ENCODE data around the gene MME. TPM values are rescaled to one million over a fixed set of nuclear protein-coding genes. Genes with fewer than 3 reads are reported as not detected.

The MME gene
- total and polyA plus RNA-seq, 2 of the 4 experiments (the other 2 are of a cell fraction): 11.7 to 22.8 TPM

GRCh38 chr3:155037508-155038202 is 42.5 kb upstream of the MME start:
- no peak for ATAC-seq (ENCODE audit: low read depth)
- H3K23ac ChIP-seq (ENCODE audit: low read depth, low read length): no peak overlapping the region
- POLR2A ChIA-PET (ENCODE audit: unreplicated experiment): no interaction called here

More at GRCh38 chr3:155037508-155038202, 42.5 kb upstream of the MME start:
- Histone ChIP-seq H3K79me1 (ENCODE audit: low read depth in 1 of 2, low read length in 2 of 2) (no peaks in the 10 kb centered on the region), H3K4me3 (ENCODE audit: insufficient read depth, low read depth, low read length) (no peak overlapping the region), H3K4me2 (ENCODE audit: low read depth, low read length) (no peak overlapping the region), H2AFZ (replicated peaks; ENCODE audit: low read length, poor library complexity) (no peak overlapping the region), H3K56ac (ENCODE audit: extremely low read depth, insufficient read depth, low read length) (no peak overlapping the region), H4K91ac (ENCODE audit: insufficient read depth, low read depth, low read length) (no peak overlapping the region), H2BK120ac (ENCODE audit: low read depth, low read length) (no peak overlapping the region), H3K18ac (ENCODE audit: low read depth, low read length) (no peak overlapping the region), H3K14ac (replicated peaks; ENCODE audit: low read depth, low read length) (no peak overlapping the region), H3K36me3 (ENCODE audit: control insufficient read depth, insufficient read depth, low read length) (no peaks in the 10 kb centered on the region), H2AK9ac (replicated peaks; ENCODE audit: low read depth, low read length, poor library complexity) (no peak overlapping the region), H3K4ac (ENCODE audit: low read depth, low read length) (no peak overlapping the region), H4K5ac (ENCODE audit: low read depth, low read length) (no peak overlapping the region), H4K20me1 (ENCODE audit: insufficient read depth, low read length) (no peaks in the 10 kb centered on the region), H4K8ac (ENCODE audit: low read depth in 2 of 2, low read length in 2 of 2) (no peak overlapping the region), H3K27me3 (ENCODE audit: control insufficient read depth, insufficient read depth, low read length) (no peaks in the 10 kb centered on the region), H2BK15ac (ENCODE audit: low read depth, low read length) (no peak overlapping the region), H2AK5ac (ENCODE audit: low read depth, low read length) (no peak overlapping the region), H3K27ac (ENCODE audit: insufficient read depth, low read length) (no peak overlapping the region), H2BK5ac (ENCODE audit: low read depth, low read length, poor library complexity, severe bottlenecking) (no peak overlapping the region), H2BK20ac (ENCODE audit: low read depth, low read length) (no peak overlapping the region), H3K9me3 (ENCODE audit: control insufficient read depth, insufficient read depth, low read length) (no peaks in the 10 kb centered on the region), H3K9me1 (ENCODE audit: insufficient read depth, low read length) (no peaks in the 10 kb centered on the region), H3K9ac (ENCODE audit: low read depth, low read length) (no peak overlapping the region), H3K4me1 (ENCODE audit: control insufficient read depth, insufficient read depth, low read length) (no peaks in the 10 kb centered on the region)
- dilution Hi-C loops (cut with HindIII; ENCODE audit: low sequenced_read_pairs, unreplicated experiment) (no loop called here), intact Hi-C loops (cut with micrococcal nuclease) (no loop called here), in situ Hi-C loops (cut with MboI; ENCODE audit: low sequenced_read_pairs) (no loop called here)
- DNase-seq: no peak
- 90% methylated on average over 3 of the region's 5 CpGs; no CpG with 5 or more reads in 1 of the 2 experiments for WGBS, 2 experiments (ENCODE audit: extremely low coverage in 2 of 2, insufficient read length in 1 of 2)
- CTCF ChIA-PET: interaction anchor here (0.6 kb wide), 1 partner anchor 1802 kb away, joined by 3 read pairs; no protein-coding TSS in a partner anchor
- TF ChIP-seq RFX5 (IDR thresholded peaks at IDR 0.05; ENCODE audit: low read depth, low read length): no peak
- no peak for TF ChIP-seq CHD1 (IDR thresholded peaks at IDR 0.05; ENCODE audit: low read depth, low read length)
- TF ChIP-seq ELK1 (IDR thresholded peaks at IDR 0.05; ENCODE audit: borderline replicate concordance, low read depth, low read length): no peak
- no peak for TF ChIP-seq RAD21 (IDR thresholded peaks at IDR 0.05; ENCODE audit: low read length)
- TF ChIP-seq MAZ (IDR thresholded peaks at IDR 0.05; ENCODE audit: borderline replicate concordance, low read depth, low read length): no peak
- TF ChIP-seq FOS (IDR thresholded peaks at IDR 0.05; ENCODE audit: low read depth, low read length): no peak
- no peak for TF ChIP-seq USF2 (IDR thresholded peaks at IDR 0.05; ENCODE audit: low read depth, low read length)
- TF ChIP-seq MXI1 (IDR thresholded peaks at IDR 0.05; ENCODE audit: borderline replicate concordance, low read depth, low read length): no peak
- TF ChIP-seq BHLHE40 (IDR thresholded peaks at IDR 0.05; ENCODE audit: low read depth, low read length): no peak
- TF ChIP-seq RCOR1 (IDR thresholded peaks at IDR 0.05; ENCODE audit: insufficient replicate concordance, low read length): no peak
- TF ChIP-seq CTCF (conservative IDR thresholded peaks at IDR 0.05; ENCODE audit: low read depth, low read length): no peak
- TF ChIP-seq MAFK (IDR thresholded peaks at IDR 0.05; ENCODE audit: low read depth, low read length): no peak
- TF ChIP-seq SMC3 (IDR thresholded peaks at IDR 0.05; ENCODE audit: low read depth, low read length): no peak
- no peak for TF ChIP-seq CEBPB (IDR thresholded peaks at IDR 0.05; ENCODE audit: low read depth, low read length)
- no peak for TF ChIP-seq POLR2A (IDR thresholded peaks at IDR 0.05; ENCODE audit: low read depth, low read length)
- BruUV-seq (replicated peaks): no TSS peak
